ENCODE measurements around the gene F10.

Gene F10

DNA sequence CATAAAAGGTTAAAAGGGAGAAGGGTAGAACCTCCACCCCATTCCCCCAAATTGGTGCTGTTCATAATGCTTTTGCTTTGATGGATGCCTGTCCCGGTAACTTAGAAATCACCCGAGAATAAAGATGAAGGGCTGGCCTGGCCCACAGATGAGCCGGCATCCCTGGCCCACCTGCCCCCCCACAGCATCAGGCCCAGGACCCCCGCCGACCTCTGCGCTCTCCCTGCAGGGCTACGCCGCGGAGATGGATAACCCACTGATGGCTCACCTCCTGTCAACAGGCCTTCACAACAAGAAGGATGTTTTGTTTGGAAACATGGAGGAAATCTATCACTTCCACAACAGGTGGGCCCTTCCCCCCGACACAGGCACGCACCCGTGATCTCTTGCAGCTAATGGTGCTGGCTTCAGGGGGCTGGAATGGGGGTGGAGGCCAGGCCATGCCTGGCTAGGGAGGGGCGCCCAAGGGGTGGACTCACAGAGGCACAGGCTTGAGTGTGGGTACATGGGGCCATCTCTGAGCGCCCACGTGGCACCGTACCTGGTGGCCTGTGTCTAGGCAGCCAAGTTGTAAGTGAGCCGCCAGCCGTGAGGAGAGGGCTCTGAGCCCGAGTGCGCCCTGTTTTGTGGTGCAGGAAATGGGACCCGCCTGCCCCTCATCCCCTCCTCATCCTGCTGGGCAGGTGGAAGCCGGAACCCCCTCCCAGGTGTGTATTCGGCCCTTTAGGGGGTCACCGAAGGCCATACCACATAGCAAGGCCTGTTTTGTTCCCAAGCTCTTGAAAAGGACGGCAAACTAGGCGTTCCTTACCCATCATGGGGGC, 40.2 kb upstream of the F10 start:
- no peak for DNase-seq
- Mint-ChIP-seq H3K9me3 (no peaks in the 10 kb centered on the region), H3K36me3 (peaks cover 16 to 17% of the 10 kb centered on the region in 2 donors), H3K27ac (no peak overlapping the region), H3K4me3 (no peak overlapping the region), H3K4me1 (no peaks in the 10 kb centered on the region), H3K27me3 (no peaks in the 10 kb centered on the region)
- ATAC-seq (replicated peaks) = no peak

DNA sequence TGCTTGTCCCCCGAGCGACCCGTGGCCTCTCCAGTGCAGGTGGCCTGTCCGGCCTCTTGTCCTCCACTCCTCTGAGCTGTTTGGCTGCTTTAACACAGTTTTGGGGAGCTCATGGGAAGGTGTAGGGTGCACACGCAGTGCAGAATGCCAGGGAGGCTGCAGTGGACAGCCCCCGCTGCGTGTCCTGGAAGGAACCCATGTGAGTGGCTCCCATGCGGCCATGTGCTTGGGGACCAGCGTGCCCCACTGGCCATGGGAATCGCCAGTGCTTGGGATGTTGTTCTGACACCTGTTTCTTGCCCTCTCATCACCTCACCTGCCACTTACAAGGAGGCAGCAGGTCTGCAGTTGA, 39.6 kb upstream of the F10 start:
- ATAC-seq (replicated peaks) (no peak), DNase-seq (no peak)
- Mint-ChIP-seq H3K27me3 (no peaks in the 10 kb centered on the region), H3K4me3 (no peak overlapping the region), H3K27ac (no peak overlapping the region), H3K36me3 (peaks cover 11 to 16% of the 10 kb centered on the region in 2 donors), H3K9me3 (no peaks in the 10 kb centered on the region), H3K4me1 (no peaks in the 10 kb centered on the region)

DNA sequence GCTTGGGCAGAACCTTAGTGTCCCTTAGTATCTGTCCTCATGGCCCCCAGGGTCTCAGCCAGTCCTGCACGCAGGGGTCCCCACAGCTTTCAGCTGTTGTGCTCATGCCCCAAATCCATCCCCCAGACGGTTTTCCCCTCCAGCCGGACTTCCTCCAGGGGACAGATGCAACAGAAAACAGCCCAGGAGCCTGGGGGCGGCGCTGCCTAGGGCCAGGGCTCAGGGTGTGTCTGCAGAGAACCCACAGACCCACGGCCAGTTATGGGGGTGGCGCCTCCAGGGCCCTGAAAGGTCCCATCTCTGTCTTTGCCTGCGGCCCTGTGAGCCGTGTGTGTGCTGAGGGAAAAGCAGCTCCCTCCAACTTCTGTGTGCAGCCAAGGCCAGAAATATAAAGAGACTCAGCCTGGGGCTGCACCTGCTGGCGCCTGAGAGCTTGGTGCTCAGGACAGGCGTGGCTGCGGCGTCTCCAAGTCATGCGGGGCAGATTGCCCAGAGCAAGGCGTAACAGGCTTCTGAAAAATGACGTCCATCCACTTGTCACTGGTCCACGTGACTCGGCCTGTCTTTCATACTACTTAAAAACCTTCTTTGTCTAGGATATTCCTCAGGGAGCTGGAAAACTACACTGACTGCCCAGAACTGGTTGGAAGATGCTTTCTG, 39.1 kb upstream of the F10 start:
- Mint-ChIP-seq H3K36me3 (peaks cover 6 to 10% of the 10 kb centered on the region in 2 donors), H3K4me3 (no peak overlapping the region), H3K27ac (no peak overlapping the region), H3K4me1 (no peaks in the 10 kb centered on the region), H3K27me3 (no peaks in the 10 kb centered on the region), H3K9me3 (no peaks in the 10 kb centered on the region)
- DNase-seq (no peak), ATAC-seq (replicated peaks) (no peak)

DNA sequence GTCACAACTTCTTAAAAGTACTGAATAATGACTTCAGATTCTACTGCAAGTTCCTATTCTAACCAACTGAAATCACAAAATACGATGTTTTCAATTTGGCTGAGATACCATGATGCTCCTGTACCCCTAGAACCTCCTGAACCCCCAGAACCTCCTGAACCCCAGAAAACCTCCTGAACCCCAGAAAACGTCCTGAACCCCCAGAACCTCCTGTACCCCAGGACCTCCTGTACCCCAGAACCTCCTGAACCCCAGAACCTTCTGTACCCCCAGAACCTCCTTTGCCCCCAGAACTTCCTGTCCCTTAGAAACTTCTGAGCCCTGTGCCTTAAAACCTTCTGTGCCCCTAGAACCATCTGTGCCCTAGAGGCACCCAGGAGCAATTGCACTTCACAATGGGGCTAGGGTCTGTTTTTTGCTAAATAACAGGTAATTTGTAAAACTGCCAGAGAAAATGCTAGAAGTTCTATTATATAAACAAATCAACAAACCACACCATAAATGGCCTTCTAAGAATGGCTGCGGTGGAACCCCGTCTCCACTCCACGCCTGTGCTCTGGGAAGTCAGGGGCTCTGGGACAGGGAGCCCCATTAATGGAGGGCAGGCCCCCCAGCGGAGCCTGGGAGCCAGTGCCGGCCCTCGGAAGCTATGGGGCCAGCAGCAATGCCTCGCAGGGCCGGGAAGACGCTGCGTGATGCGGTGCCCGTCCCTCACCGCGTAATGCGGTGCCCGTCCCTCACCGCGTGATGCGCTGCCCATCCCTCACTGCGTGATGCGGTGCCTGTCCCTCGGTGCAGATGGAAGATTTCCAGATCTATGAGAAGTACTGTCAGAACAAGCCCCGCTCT, 38.3 kb upstream of the F10 start:
- Mint-ChIP-seq H3K9me3 (no peaks in the 10 kb centered on the region), H3K4me1 (no peaks in the 10 kb centered on the region), H3K27ac (no peak overlapping the region), H3K27me3 (no peaks in the 10 kb centered on the region), H3K4me3 (no peak overlapping the region), H3K36me3 (peaks cover 6 to 14% of the 10 kb centered on the region in 2 donors)
- ATAC-seq (replicated peaks) (no peak), DNase-seq (no peak)

DNA sequence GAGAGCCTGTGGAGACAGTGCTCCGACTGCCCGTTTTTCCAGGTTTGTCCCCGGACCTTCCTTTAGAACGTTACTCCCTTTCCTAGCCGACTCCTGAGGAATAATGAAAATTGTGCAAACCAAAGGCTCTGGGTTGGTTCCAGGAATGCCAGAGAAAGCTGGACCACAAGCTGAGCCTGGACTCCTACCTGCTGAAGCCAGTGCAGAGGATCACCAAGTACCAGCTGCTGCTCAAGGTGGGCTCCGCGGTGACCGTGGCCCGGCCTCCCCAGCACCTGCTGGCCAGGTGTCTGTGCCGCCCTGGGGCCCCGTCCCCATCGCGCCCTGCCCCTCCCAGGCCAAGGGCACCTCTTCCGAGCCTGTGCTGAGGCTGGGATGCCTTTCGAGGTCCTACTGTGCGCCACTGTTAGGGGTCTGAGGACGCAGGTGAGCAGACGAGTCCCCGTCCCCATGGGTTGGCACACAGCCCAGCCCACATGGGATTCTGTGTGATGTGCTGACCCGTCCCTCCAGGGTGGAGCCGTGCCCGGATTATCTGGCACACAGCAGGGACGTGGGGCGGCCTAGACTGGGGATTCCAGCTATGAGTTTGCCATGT, 37.6 kb upstream of the F10 start:
- H3K27ac Mint-ChIP-seq = no peak overlapping the region
- ATAC-seq (replicated peaks) (no peak), DNase-seq (no peak)
- H3K36me3 Mint-ChIP-seq = peaks cover 4 to 14% of the 10 kb centered on the region in 2 donors
- H3K27me3 Mint-ChIP-seq = no peaks in the 10 kb centered on the region
- H3K9me3 Mint-ChIP-seq = no peaks in the 10 kb centered on the region
- H3K4me3 Mint-ChIP-seq = no peak overlapping the region
- H3K4me1 Mint-ChIP-seq = no peaks in the 10 kb centered on the region

DNA sequence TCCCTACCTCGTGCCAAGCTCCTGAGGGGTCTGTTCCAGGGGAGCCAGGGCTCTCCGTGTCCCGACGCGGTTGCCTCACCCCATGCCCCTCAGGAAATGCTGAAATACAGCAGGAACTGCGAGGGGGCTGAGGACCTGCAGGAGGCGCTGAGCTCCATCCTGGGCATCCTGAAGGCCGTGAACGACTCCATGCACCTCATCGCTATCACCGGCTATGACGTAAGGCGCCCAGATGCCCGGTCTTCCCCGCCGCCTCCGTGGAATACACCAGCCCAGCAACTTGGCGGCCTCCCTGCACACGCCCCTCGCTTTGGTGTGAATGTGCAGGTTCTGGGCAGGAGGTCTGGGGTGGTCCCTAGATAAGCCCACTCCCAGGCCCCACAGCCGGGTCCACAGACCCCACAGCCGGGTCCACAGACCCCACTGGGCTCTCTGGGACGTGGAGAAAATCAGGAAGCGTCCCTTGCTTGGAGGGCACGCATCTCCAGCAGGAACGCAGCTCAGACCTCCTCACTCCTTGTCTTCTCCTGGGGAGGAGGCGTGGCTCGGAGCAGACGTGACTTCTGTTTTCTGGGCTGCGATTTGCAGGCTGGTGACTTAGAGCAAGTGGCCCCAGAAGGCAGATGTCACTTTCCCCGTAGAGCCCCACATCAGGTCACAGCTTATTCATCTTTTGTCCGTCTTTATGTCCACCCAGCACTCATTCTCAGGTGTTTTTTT, 36.4 kb upstream of the F10 start:
- ATAC-seq (replicated peaks) = no peak

DNA sequence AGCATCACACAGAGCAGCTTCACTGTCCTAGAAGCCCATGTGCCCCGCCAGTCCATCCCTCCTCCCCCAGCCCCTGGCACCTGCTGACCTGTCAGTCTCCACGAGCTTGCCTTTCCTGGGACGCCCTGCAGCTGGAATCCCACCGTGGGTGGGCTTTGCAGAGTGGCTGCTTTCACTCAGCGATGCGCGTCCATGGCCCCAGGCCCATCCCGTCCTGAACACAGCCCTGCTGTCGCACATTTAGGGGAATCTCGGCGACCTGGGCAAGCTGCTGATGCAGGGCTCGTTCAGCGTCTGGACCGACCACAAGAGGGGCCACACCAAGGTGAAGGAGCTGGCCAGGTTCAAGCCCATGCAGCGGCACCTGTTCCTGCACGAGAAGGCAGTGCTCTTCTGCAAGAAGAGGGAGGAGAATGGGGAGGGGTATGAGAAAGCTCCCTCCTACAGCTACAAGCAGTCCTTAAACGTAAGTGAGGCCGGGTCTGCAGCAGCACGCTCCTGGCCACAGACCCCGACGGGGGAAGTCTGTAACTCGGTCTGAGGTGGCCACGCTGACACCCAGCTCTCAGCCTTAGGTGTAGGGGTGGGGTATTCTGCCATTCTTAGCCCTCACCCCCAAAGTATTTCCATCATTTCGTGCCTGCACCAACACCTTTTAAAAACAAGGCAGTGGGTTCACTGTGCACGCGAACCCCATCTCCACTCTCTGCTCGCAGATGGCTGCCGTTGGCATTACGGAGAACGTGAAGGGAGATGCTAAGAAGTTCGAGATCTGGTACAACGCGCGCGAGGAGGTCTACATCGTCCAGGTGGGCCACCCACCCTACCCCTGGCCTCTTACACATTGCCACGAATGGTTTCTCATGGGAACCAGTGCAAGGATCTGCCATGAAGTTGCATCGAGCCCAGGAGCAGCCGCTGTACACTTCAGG, 35.3 kb upstream of the F10 start:
- no peak overlapping the region for H3K4me3 Mint-ChIP-seq
- ATAC-seq (replicated peaks) (no peak), DNase-seq (no peak)
- H3K36me3 Mint-ChIP-seq = peaks cover 4 to 19% of the 10 kb centered on the region in 2 donors
- no peaks in the 10 kb centered on the region for H3K27me3 Mint-ChIP-seq
- no peaks in the 10 kb centered on the region for H3K4me1 Mint-ChIP-seq
- H3K27ac Mint-ChIP-seq = no peak overlapping the region
- H3K9me3 Mint-ChIP-seq = no peaks in the 10 kb centered on the region

More for the DNA sequence above, 36.4 kb upstream of the F10 start:
- Mint-ChIP-seq H3K27ac (no peak overlapping the region), H3K4me1 (no peaks in the 10 kb centered on the region), H3K27me3 (no peaks in the 10 kb centered on the region), H3K4me3 (no peak overlapping the region), H3K36me3 (peaks cover 4 to 17% of the 10 kb centered on the region in 2 donors), H3K9me3 (no peaks in the 10 kb centered on the region)
- no peak for DNase-seq

DNA sequence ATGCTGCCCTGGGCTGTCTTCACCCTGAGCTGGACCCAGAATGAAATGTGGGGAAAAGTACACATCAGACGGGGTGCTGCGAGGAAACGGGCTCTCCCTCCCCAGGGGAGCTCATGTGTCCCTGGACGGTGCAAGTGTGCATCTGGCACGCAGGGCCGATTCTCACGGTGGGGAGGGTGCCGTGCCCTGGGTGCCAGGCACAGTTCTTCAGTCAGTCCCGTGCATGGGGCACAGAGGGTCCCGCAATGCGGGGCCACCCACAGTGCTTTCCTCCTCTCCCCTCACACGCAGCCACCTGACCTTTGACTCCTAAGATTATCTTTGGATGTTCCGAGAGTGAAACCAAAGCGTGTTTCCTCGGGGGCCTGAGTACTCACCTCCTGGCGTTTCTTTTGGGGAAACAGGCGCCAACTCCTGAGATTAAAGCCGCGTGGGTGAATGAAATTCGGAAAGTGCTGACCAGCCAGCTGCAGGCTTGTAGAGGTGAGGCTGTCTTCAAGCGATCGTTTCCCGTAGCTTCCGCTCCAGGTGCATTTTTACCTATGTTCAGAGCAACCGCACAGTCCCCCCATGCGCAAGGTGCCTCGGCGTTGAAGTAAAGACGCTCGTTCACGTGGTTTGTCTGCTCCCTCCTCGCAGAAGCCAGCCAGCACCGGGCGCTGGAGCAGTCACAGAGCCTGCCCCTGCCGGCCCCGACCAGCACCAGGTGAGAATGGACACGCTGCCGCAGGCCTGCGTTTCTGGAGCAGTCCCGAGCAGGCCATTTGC, 34.5 kb upstream of the F10 start:
- Mint-ChIP-seq H3K36me3 (peaks cover 4 to 19% of the 10 kb centered on the region in 2 donors), H3K4me1 (no peaks in the 10 kb centered on the region), H3K27ac (no peak overlapping the region), H3K27me3 (no peaks in the 10 kb centered on the region), H3K4me3 (no peak overlapping the region), H3K9me3 (no peaks in the 10 kb centered on the region)
- ATAC-seq (replicated peaks) (no peak), DNase-seq (no peak)

DNA sequence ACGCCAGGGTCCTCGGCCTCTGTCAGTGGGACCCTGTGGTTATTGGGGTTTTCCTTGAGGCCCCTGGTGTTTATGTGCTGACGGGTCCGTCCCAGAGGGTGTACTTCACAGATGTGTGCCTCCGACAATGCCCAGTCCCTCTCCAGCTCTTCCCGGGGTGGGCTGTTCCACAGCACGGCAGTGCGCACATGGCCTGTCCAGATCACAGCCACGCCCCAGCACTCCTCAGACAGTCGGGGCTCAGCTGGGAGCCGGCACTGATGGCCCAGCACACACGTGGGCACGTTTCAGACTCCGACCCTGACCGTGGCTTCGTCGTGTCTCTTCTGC, 33.9 kb upstream of the F10 start:
- H3K4me1 Mint-ChIP-seq = no peaks in the 10 kb centered on the region
- H3K27ac Mint-ChIP-seq = no peak overlapping the region
- no peaks in the 10 kb centered on the region for H3K9me3 Mint-ChIP-seq
- ATAC-seq (replicated peaks) = no peak
- H3K27me3 Mint-ChIP-seq = no peaks in the 10 kb centered on the region
- peaks cover 4 to 19% of the 10 kb centered on the region in 2 donors for H3K36me3 Mint-ChIP-seq
- DNase-seq = no peak
- H3K4me3 Mint-ChIP-seq = no peak overlapping the region

DNA sequence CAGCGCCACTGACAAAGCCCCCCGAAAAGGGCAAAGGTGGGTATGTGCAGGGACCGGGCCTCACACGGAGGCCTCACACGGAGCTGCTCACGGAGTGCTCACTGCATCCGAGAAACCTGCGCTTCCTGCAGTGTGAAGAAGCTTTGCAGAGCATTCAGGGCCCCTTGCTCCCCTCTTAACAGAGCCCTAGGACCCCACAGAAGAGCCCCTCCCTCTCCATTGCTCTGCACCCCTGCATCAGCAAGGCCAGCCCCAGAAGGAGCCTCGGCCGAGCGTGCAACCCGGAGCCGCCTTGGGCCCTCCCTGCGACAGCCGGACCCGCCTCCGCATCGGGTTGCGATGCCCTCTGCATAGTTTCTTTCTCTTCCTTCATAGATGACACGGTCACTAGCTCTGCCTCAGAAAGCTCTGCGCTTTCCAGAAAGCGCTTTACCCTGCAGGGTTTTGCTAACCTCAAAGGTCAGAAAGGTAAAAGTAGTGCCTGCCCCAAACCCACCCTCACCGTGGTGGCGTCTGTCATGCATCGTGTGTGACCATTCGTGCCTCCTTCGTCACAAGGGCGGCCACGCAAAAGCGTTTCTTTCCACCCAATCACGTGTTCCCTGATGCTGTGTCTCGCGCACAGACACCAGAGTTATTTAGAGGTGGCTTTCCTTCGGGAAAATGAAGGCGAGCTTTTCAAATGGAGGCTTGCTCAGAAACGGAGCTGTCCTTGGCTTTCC, 32.7 kb upstream of the F10 start:
- no peaks in the 10 kb centered on the region for H3K9me3 Mint-ChIP-seq
- no peaks in the 10 kb centered on the region for H3K4me1 Mint-ChIP-seq
- no peak for ATAC-seq (replicated peaks)
- no peak overlapping the region for H3K27ac Mint-ChIP-seq
- no peak for DNase-seq
- H3K4me3 Mint-ChIP-seq = no peak overlapping the region
- H3K36me3 Mint-ChIP-seq = peaks cover 2 to 18% of the 10 kb centered on the region in 2 donors
- no peaks in the 10 kb centered on the region for H3K27me3 Mint-ChIP-seq

DNA sequence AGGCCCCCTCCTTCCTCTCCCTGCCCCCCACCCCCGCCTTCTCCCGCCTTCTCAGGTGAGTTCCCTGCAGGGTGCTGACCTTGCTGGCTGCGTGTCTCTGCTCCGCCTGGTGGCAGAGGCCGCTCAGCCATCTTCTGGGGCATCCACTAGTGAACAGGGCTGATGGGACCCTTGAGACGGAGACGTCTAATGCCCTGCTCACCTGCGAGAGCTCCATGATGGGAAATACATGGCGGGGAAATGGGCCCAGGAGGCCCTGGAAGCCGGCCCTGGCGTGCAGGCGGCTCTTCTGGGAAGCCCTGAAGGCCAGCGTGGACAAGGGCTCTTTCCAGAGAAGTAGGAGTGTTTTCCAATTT, 32.2 kb upstream of the F10 start:
- Mint-ChIP-seq H3K27ac (no peak overlapping the region), H3K36me3 (peaks cover 5 to 16% of the 10 kb centered on the region in 2 donors), H3K4me1 (no peaks in the 10 kb centered on the region), H3K9me3 (no peaks in the 10 kb centered on the region), H3K4me3 (no peak overlapping the region), H3K27me3 (no peaks in the 10 kb centered on the region)
- DNase-seq (no peak), ATAC-seq (replicated peaks) (no peak)

DNA sequence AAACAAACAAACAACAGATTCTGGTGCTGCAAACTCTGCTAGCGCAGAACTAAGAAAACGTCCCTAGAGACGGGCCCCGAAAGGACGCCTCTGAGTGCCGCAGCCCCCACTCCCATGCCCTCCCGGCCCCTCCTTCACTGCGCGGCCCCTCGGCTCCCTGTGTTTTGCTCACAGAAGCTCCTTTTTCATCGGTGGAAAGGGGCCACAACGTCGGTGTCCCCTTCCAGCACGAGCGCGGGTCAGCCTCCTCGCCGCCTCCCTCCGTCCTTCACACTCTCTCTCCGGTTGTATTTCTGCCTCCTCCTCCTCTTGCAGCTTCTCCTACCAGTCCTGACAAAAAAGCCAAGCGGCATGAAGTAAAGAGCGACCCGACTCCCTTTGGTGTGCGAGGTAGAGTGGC, 31.8 kb upstream of the F10 start:
- H3K4me3 Mint-ChIP-seq = no peak overlapping the region
- no peaks in the 10 kb centered on the region for H3K27me3 Mint-ChIP-seq
- peaks cover 5 to 16% of the 10 kb centered on the region in 2 donors for H3K36me3 Mint-ChIP-seq
- ATAC-seq (replicated peaks) (no peak), DNase-seq (no peak)
- no peak overlapping the region for H3K27ac Mint-ChIP-seq
- no peaks in the 10 kb centered on the region for H3K4me1 Mint-ChIP-seq
- no peaks in the 10 kb centered on the region for H3K9me3 Mint-ChIP-seq
